Naive B cell (primary cell): ENCODE results near the gene KYNU. TPM values are rescaled to one million over a fixed set of nuclear protein-coding genes. Genes with fewer than 3 reads are reported as not detected.
"Not testable (repeated sequence)": the region's sequence is repeated elsewhere in the genome, so short reads cannot be mapped to it uniquely, and the experiment has no call there.

Source experiments
- ATAC-seq, 2 donors: fragments of 150-1000 bp; cut with Tn5 transposase; 2 replicates each; pipeline ENCODE4 v1.10.0; 2021; ENCODE audit warnings: low read depth in 2 of 2, mild to moderate bottlenecking in 2 of 2, moderate library complexity in 2 of 2
- DNase-seq: peaks from one replicate; pipeline ENCODE4 v3.0.0; 2022
- H3K27ac Mint-ChIP-seq, 6 donors: one replicate each; pipeline ENCODE4 v1.8.0; 2020 to 2022; ENCODE audit warnings: mild to moderate bottlenecking in 6 of 6, mixed read lengths in 6 of 6, moderate library complexity in 5 of 6, inconsistent platforms in 2 of 6
- H3K27me3 Mint-ChIP-seq, 3 donors: one replicate each; pipeline ENCODE4 v1.8.0; 2021 to 2022; ENCODE audit warnings: mixed read lengths in 3 of 3, mild to moderate bottlenecking in 1 of 3
- H3K36me3 Mint-ChIP-seq, 2 donors: one replicate each; pipeline ENCODE4 v1.8.0; 2020 to 2022; ENCODE audit warnings: mixed read lengths in 2 of 2, inconsistent platforms in 1 of 2, mild to moderate bottlenecking in 1 of 2
- H3K4me1 Mint-ChIP-seq, 3 donors: one replicate each; pipeline ENCODE4 v1.8.0; 2020 to 2022; ENCODE audit warnings: mixed read lengths in 3 of 3, inconsistent platforms in 1 of 3, mild to moderate bottlenecking in 1 of 3, moderate library complexity in 1 of 3
- H3K4me3 Mint-ChIP-seq, 8 donors: one replicate each; pipeline ENCODE4 v1.8.0; 2020 to 2022; ENCODE audit warnings: mild to moderate bottlenecking in 8 of 8, mixed read lengths in 8 of 8, moderate library complexity in 8 of 8, inconsistent platforms in 2 of 8
- H3K9me3 Mint-ChIP-seq, 7 donors: one replicate each; pipeline ENCODE4 v1.8.0; 2020 to 2022; ENCODE audit warnings: mixed read lengths in 7 of 7, mild to moderate bottlenecking in 5 of 7, inconsistent platforms in 2 of 7, moderate library complexity in 1 of 7
- polyA plus RNA-seq, 6 donors: library from polyadenylated mRNA; unstranded; fragments of 300-500 nt; fragmentation: Illumina TruSeq; gene quantifications; one replicate each; pipeline ENCODE4 v1.2.3, GENCODE V29; 2021; ENCODE audit warnings: low read depth in 6 of 6

KYNU gene
- polyA plus RNA-seq, 6 donors from 2014 or later: 33.8 to 53.2 (median 44.0) TPM

GRCh38 chr2:142900327-142900726, 22.9 kb downstream of the KYNU start:
- not testable (repeated sequence) for DNase-seq, ATAC-seq, H3K9me3 Mint-ChIP-seq, H3K27me3 Mint-ChIP-seq, H3K4me3 Mint-ChIP-seq
- Mint-ChIP-seq H3K4me1 (peaks cover 32 to 43% (median 39%) of the 10 kb centered on the region in 3 donors), H3K27ac (peak overlapping the region in 1 of 6 donors; percentile 76), H3K36me3 (peaks cover 12 to 21% of the 10 kb centered on the region in 2 donors)

GRCh38 chr2:142901780-142902179, 24.3 kb downstream of the KYNU start:
- H3K27me3 Mint-ChIP-seq: no peaks in the 10 kb centered on the region
- H3K36me3 Mint-ChIP-seq: peaks cover 12 to 26% of the 10 kb centered on the region in 2 donors
- H3K27ac Mint-ChIP-seq: peak overlapping the region in 1 of 6 donors; percentile 49
- ATAC-seq (no peak), DNase-seq (no peak)
- H3K9me3 Mint-ChIP-seq: peaks cover 0 to 1% (median 0%) of the 10 kb centered on the region in 7 donors
- no peak overlapping the region for H3K4me3 Mint-ChIP-seq
- peaks cover 35 to 41% (median 41%) of the 10 kb centered on the region in 3 donors for H3K4me1 Mint-ChIP-seq

GRCh38 chr2:142903726-142904125, 26.3 kb downstream of the KYNU start:
- peaks cover 35 to 52% (median 48%) of the 10 kb centered on the region in 3 donors for H3K4me1 Mint-ChIP-seq
- not testable (repeated sequence) for H3K9me3 Mint-ChIP-seq, ATAC-seq, H3K4me3 Mint-ChIP-seq, DNase-seq, H3K27me3 Mint-ChIP-seq
- peak overlapping the region in 1 of 6 donors; percentile 56 for H3K27ac Mint-ChIP-seq
- H3K36me3 Mint-ChIP-seq: peaks cover 16 to 36% of the 10 kb centered on the region in 2 donors

GRCh38 chr2:142907653-142908052, 30.2 kb downstream of the KYNU start:
- H3K27me3 Mint-ChIP-seq: no peaks in the 10 kb centered on the region
- peaks cover 31 to 66% (median 45%) of the 10 kb centered on the region in 3 donors for H3K4me1 Mint-ChIP-seq
- H3K36me3 Mint-ChIP-seq: peaks cover 15 to 51% of the 10 kb centered on the region in 2 donors
- H3K4me3 Mint-ChIP-seq: no peak overlapping the region
- DNase-seq (no peak), ATAC-seq (no peak)
- peaks cover 0 to 10% (median 4%) of the 10 kb centered on the region in 7 donors for H3K9me3 Mint-ChIP-seq
- peak overlapping the region in 2 of 6 donors; percentile 63 to 82 for H3K27ac Mint-ChIP-seq

- Mint-ChIP-seq H3K36me3 (peaks cover 8 to 21% of the 10 kb centered on the region in 2 donors), H3K9me3 (peaks cover 0 to 19% (median 9%) of the 10 kb centered on the region in 7 donors), H3K27me3 (no peaks in the 10 kb centered on the region), H3K4me3 (peak overlapping the region; percentile 17 to 86 (median 58)), H3K4me1 (peaks cover 33 to 54% (median 49%) of the 10 kb centered on the region in 3 donors), H3K27ac (peak overlapping the region; percentile 36 to 91 (median 86))
- ATAC-seq: peak; percentile 95 to 100
- peak; percentile 17 for DNase-seq
Measured at GRCh38 chr2:142914507-142915313, 37.2 kb downstream of the KYNU start.

- DNase-seq: no peak
- no peak for ATAC-seq
- no peak overlapping the region for H3K4me3 Mint-ChIP-seq
- H3K27me3 Mint-ChIP-seq: no peaks in the 10 kb centered on the region
- peaks cover 33 to 48% (median 47%) of the 10 kb centered on the region in 3 donors for H3K4me1 Mint-ChIP-seq
- peaks cover 10 to 22% of the 10 kb centered on the region in 2 donors for H3K36me3 Mint-ChIP-seq
- H3K9me3 Mint-ChIP-seq: peaks cover 0 to 19% (median 9%) of the 10 kb centered on the region in 7 donors
- peak overlapping the region in 2 of 6 donors; percentile 6 to 89 for H3K27ac Mint-ChIP-seq
Measured at GRCh38 chr2:142915502-142915901, 38.0 kb downstream of the KYNU start.

GRCh38 chr2:142918624-142919023, 41.2 kb downstream of the KYNU start:
- H3K36me3 Mint-ChIP-seq: peaks cover 18 to 25% of the 10 kb centered on the region in 2 donors
- DNase-seq (no peak), ATAC-seq (no peak)
- H3K9me3 Mint-ChIP-seq: peaks cover 0 to 5% (median under 1%) of the 10 kb centered on the region in 7 donors
- H3K4me3 Mint-ChIP-seq: no peak overlapping the region
- no peaks in the 10 kb centered on the region for H3K27me3 Mint-ChIP-seq
- no peak overlapping the region for H3K27ac Mint-ChIP-seq
- H3K4me1 Mint-ChIP-seq: peaks cover 22 to 27% (median 22%) of the 10 kb centered on the region in 3 donors

- Mint-ChIP-seq H3K27me3 (no peaks in the 10 kb centered on the region), H3K4me1 (peaks cover 5 to 12% (median 5%) of the 10 kb centered on the region in 3 donors), H3K27ac (no peak overlapping the region), H3K36me3 (peaks cover 18 to 30% of the 10 kb centered on the region in 2 donors), H3K9me3 (peaks cover 0 to 2% (median 0%) of the 10 kb centered on the region in 7 donors), H3K4me3 (no peak overlapping the region)
- DNase-seq (no peak), ATAC-seq (no peak)
Measured at GRCh38 chr2:142920571-142920970, 43.1 kb downstream of the KYNU start.

GRCh38 chr2:142926445-142926844, 49.0 kb downstream of the KYNU start:
- Mint-ChIP-seq H3K36me3 (peaks cover 16 to 22% of the 10 kb centered on the region in 2 donors), H3K4me1 (peaks cover 0 to 4% (median 0%) of the 10 kb centered on the region in 3 donors), H3K9me3 (peaks cover 0 to 2% (median 0%) of the 10 kb centered on the region in 7 donors), H3K4me3 (no peak overlapping the region), H3K27ac (peak overlapping the region in 1 of 6 donors; percentile 29), H3K27me3 (no peaks in the 10 kb centered on the region)
- DNase-seq (no peak), ATAC-seq (no peak)

- H3K27me3 Mint-ChIP-seq: no peaks in the 10 kb centered on the region
- no peak for ATAC-seq
- H3K4me1 Mint-ChIP-seq: peaks cover 0 to 11% (median 8%) of the 10 kb centered on the region in 3 donors
- no peak overlapping the region for H3K4me3 Mint-ChIP-seq
- DNase-seq: no peak
- H3K36me3 Mint-ChIP-seq: peaks cover 12 to 14% of the 10 kb centered on the region in 2 donors
- no peak overlapping the region for H3K27ac Mint-ChIP-seq
- H3K9me3 Mint-ChIP-seq: no peaks in the 10 kb centered on the region
Measured at GRCh38 chr2:142930835-142931398, 53.5 kb downstream of the KYNU start.

- ATAC-seq (no peak), DNase-seq (no peak)
- no peaks in the 10 kb centered on the region for H3K27me3 Mint-ChIP-seq
- H3K36me3 Mint-ChIP-seq: peaks cover 7 to 20% of the 10 kb centered on the region in 2 donors
- H3K27ac Mint-ChIP-seq: no peak overlapping the region
- H3K9me3 Mint-ChIP-seq: no peaks in the 10 kb centered on the region
- peaks cover 7 to 20% (median 13%) of the 10 kb centered on the region in 3 donors for H3K4me1 Mint-ChIP-seq
- H3K4me3 Mint-ChIP-seq: no peak overlapping the region
Measured at GRCh38 chr2:142933916-142934315, 56.5 kb downstream of the KYNU start.

- no peak for ATAC-seq
- H3K4me3 Mint-ChIP-seq: peak overlapping the region in 1 of 8 donors; percentile 36
- peaks cover 7 to 21% (median 17%) of the 10 kb centered on the region in 3 donors for H3K4me1 Mint-ChIP-seq
- DNase-seq: no peak
- H3K27me3 Mint-ChIP-seq: no peaks in the 10 kb centered on the region
- H3K27ac Mint-ChIP-seq: peak overlapping the region in 3 of 6 donors; percentile 20 to 96 (median 25)
- H3K36me3 Mint-ChIP-seq: peaks cover 0 to 20% of the 10 kb centered on the region in 2 donors
- H3K9me3 Mint-ChIP-seq: no peaks in the 10 kb centered on the region
Measured at GRCh38 chr2:142935563-142936089, 58.2 kb downstream of the KYNU start.

GRCh38 chr2:142936629-142937028, 59.2 kb downstream of the KYNU start:
- Mint-ChIP-seq H3K9me3 (no peaks in the 10 kb centered on the region), H3K27me3 (no peaks in the 10 kb centered on the region), H3K4me1 (peaks cover 7 to 28% (median 17%) of the 10 kb centered on the region in 3 donors), H3K27ac (peak overlapping the region in 3 of 6 donors; percentile 36 to 84 (median 57)), H3K4me3 (no peak overlapping the region), H3K36me3 (peaks cover 0 to 20% of the 10 kb centered on the region in 2 donors)
- no peak for DNase-seq
- ATAC-seq: no peak
